ENCODE measurements around the gene KLHL29.

Gene KLHL29

GRCh38 chr2:23534771-23535170 is 149.8 kb downstream of the KLHL29 start:
- no peak for TF ChIP-seq CTCF (IDR thresholded peaks at IDR 0.05)

GRCh38 chr2:23536326-23536725 is 151.3 kb downstream of the KLHL29 start:
- no peak for TF ChIP-seq CTCF (IDR thresholded peaks at IDR 0.05)

GRCh38 chr2:23537991-23538390 is 153.0 kb downstream of the KLHL29 start:
- no peak for TF ChIP-seq CTCF (IDR thresholded peaks at IDR 0.05)

GRCh38 chr2:23538566-23538965 is 153.6 kb downstream of the KLHL29 start:
- TF ChIP-seq CTCF (IDR thresholded peaks at IDR 0.05), result no peak

- TF ChIP-seq CTCF (IDR thresholded peaks at IDR 0.05), result no peak
Measured at GRCh38 chr2:23540804-23541360, 155.9 kb downstream of the KLHL29 start.

GRCh38 chr2:23541503-23542229 is 156.7 kb downstream of the KLHL29 start:
- TF ChIP-seq CTCF (IDR thresholded peaks at IDR 0.05), result no peak

- TF ChIP-seq CTCF (IDR thresholded peaks at IDR 0.05), result no peak
Measured at GRCh38 chr2:23542230-23542789, 157.3 kb downstream of the KLHL29 start.

All from LNCAP (cell line).